Measurements from ENCODE around the gene TBC1D17. TPM values are rescaled to one million over a fixed set of nuclear protein-coding genes. Genes with fewer than 3 reads are reported as not detected.

Gene TBC1D17
- total and polyA plus RNA-seq, 2 of the 13 experiments (the other 11 are each of a cell fraction or from before 2014, with no cell fraction given) = 9.7 to 16.9 TPM

GRCh38 chr19:49876422-49877019 is 981 bp upstream of the TBC1D17 start (continued):
- TF ChIP-seq, protein P1, sequence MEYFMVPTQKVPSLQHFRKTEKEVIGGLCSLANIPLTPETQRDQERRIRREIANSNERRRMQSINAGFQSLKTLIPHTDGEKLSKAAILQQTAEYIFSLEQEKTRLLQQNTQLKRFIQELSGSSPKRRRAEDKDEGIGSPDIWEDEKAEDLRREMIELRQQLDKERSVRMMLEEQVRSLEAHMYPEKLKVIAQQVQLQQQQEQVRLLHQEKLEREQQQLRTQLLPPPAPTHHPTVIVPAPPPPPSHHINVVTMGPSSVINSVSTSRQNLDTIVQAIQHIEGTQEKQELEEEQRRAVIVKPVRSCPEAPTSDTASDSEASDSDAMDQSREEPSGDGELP (IDR thresholded peaks at IDR 0.05; ENCODE audit: borderline replicate concordance, low read depth) = no peak
- no peak for TF ChIP-seq ZNF879 (CRISPR knock-in tag; IDR thresholded peaks at IDR 0.05)
- no peak for TF ChIP-seq GRHL1 (CRISPR knock-in tag; conservative IDR thresholded peaks at IDR 0.05)
- TF ChIP-seq HNF4A (CRISPR knock-in tag; IDR thresholded peaks at IDR 0.05) = peak; percentile 1; the same call in 1 of the 2 replicates
- TF ChIP-seq HOXA9 (CRISPR knock-in tag; IDR thresholded peaks at IDR 0.05; ENCODE audit: borderline replicate concordance) = no peak
- TF ChIP-seq, protein P2, sequence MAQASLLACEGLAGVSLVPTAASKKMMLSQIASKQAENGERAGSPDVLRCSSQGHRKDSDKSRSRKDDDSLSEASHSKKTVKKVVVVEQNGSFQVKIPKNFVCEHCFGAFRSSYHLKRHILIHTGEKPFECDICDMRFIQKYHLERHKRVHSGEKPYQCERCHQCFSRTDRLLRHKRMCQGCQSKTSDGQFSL (CRISPR knock-in tag; IDR thresholded peaks at IDR 0.05) = no peak
- TF ChIP-seq, protein P3, sequence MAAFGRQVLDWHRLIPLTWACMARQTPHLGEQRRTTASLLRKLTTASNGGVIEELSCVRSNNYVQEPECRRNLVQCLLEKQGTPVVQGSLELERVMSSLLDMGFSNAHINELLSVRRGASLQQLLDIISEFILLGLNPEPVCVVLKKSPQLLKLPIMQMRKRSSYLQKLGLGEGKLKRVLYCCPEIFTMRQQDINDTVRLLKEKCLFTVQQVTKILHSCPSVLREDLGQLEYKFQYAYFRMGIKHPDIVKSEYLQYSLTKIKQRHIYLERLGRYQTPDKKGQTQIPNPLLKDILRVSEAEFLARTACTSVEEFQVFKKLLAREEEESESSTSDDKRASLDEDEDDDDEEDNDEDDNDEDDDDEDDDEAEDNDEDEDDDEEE (CRISPR knock-in tag; IDR thresholded peaks at IDR 0.05) = no peak; the same call in 1 of the 2 replicates
- no peak for TF ChIP-seq GTF2F1 (IDR thresholded peaks at IDR 0.05; ENCODE audit: low read length)
- TF ChIP-seq ZMAT3 (CRISPR knock-in tag; conservative IDR thresholded peaks at IDR 0.05) = no peak
- TF ChIP-seq ZNF792 (CRISPR knock-in tag; IDR thresholded peaks at IDR 0.05) = no peak
- TF ChIP-seq RNF2 (conservative IDR thresholded peaks at IDR 0.05; ENCODE audit: low read depth) = no peak
- TF ChIP-seq ZNF724P (CRISPR knock-in tag; IDR thresholded peaks at IDR 0.05; ENCODE audit: borderline replicate concordance) = no peak
- peak; percentile 32; the same call in 1 of the 2 replicates for TF ChIP-seq ZNF891 (CRISPR knock-in tag; IDR thresholded peaks at IDR 0.05)
- TF ChIP-seq POGZ (CRISPR knock-in tag; IDR thresholded peaks at IDR 0.05) = peak; percentile 86
- no peak; the same call in 1 of the 2 replicates for TF ChIP-seq ZNF816 (CRISPR knock-in tag; IDR thresholded peaks at IDR 0.05; ENCODE audit: borderline replicate concordance)
- TF ChIP-seq HHEX (CRISPR knock-in tag; IDR thresholded peaks at IDR 0.05) = no peak
- TF ChIP-seq, protein P4, sequence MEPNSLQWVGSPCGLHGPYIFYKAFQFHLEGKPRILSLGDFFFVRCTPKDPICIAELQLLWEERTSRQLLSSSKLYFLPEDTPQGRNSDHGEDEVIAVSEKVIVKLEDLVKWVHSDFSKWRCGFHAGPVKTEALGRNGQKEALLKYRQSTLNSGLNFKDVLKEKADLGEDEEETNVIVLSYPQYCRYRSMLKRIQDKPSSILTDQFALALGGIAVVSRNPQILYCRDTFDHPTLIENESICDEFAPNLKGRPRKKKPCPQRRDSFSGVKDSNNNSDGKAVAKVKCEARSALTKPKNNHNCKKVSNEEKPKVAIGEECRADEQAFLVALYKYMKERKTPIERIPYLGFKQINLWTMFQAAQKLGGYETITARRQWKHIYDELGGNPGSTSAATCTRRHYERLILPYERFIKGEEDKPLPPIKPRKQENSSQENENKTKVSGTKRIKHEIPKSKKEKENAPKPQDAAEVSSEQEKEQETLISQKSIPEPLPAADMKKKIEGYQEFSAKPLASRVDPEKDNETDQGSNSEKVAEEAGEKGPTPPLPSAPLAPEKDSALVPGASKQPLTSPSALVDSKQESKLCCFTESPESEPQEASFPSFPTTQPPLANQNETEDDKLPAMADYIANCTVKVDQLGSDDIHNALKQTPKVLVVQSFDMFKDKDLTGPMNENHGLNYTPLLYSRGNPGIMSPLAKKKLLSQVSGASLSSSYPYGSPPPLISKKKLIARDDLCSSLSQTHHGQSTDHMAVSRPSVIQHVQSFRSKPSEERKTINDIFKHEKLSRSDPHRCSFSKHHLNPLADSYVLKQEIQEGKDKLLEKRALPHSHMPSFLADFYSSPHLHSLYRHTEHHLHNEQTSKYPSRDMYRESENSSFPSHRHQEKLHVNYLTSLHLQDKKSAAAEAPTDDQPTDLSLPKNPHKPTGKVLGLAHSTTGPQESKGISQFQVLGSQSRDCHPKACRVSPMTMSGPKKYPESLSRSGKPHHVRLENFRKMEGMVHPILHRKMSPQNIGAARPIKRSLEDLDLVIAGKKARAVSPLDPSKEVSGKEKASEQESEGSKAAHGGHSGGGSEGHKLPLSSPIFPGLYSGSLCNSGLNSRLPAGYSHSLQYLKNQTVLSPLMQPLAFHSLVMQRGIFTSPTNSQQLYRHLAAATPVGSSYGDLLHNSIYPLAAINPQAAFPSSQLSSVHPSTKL (CRISPR knock-in tag; IDR thresholded peaks at IDR 0.05) = peak; percentile 22; the same call in 1 of the 2 replicates
- TF ChIP-seq ZNF615 (CRISPR knock-in tag; IDR thresholded peaks at IDR 0.05; ENCODE audit: borderline replicate concordance) = no peak
